SK-N-SH treated with all-trans-retinoic acid at 6 μM for 48 hours (cell line): ENCODE results near the gene PPP1R14B.

Experiments
- ATAC-seq: fragments of 200-7000 bp; cut with Tn5 transposase; 3 replicates; pipeline ENCODE4 v1.9.1; 2020; ENCODE audit warnings: mild to moderate bottlenecking, moderate library complexity
- ARNTL ChIP-seq: fragments of 450-650 bp; formaldehyde crosslinking; IDR thresholded peaks from 2 replicates; pipeline ENCODE4 v1.5.0; 2020; ENCODE audit warnings: low read depth, mild to moderate bottlenecking, moderate library complexity, borderline replicate concordance
- BACH2 ChIP-seq: fragments of 250-450 bp; sonication (Bioruptor Pico); IDR thresholded peaks from 2 replicates; pipeline ENCODE4 v1.9.0; 2021; ENCODE audit warnings: mild to moderate bottlenecking, borderline replicate concordance
- CREB5 ChIP-seq: fragments of 250-450 bp; sonication (Bioruptor Pico); IDR thresholded peaks from 2 replicates; pipeline ENCODE4 v1.5.1; 2020; ENCODE audit warnings: low read depth, mild to moderate bottlenecking, moderate library complexity
- CSDC2 ChIP-seq: fragments of 250-450 bp; sonication (Bioruptor Pico); IDR thresholded peaks from 2 replicates; pipeline ENCODE4 v1.5.0; 2020; ENCODE audit warnings: mild to moderate bottlenecking, moderate library complexity
- CSRNP3 ChIP-seq: fragments of 250-450 bp; sonication (Bioruptor Pico); IDR thresholded peaks from 2 replicates; pipeline ENCODE4 v1.5.1; 2021; ENCODE audit warnings: mild to moderate bottlenecking, moderate library complexity
- ESRRG ChIP-seq: fragments of 250-450 bp; sonication (Bioruptor Pico); IDR thresholded peaks from 2 replicates; pipeline ENCODE4 v1.6.1; 2021; ENCODE audit warnings: mild to moderate bottlenecking
- GLIS3 ChIP-seq: fragments of 250-450 bp; sonication (Bioruptor Pico); IDR thresholded peaks from 2 replicates; pipeline ENCODE4 v1.5.0; 2020; ENCODE audit warnings: mild to moderate bottlenecking, moderate library complexity
- OSR1 ChIP-seq: fragments of 250-450 bp; sonication (Bioruptor Pico); IDR thresholded peaks from 2 replicates; pipeline ENCODE4 v1.8.0; 2022; ENCODE audit warnings: moderate library complexity, mild to moderate bottlenecking, inconsistent platforms
- POU6F1 ChIP-seq: fragments of 250-450 bp; sonication (Bioruptor Pico); IDR thresholded peaks from 2 replicates; pipeline ENCODE4 v1.8.0; 2021; ENCODE audit warnings: low read depth, mild to moderate bottlenecking, moderate library complexity, borderline replicate concordance
- RARB ChIP-seq: fragments of 250-450 bp; sonication (Bioruptor Pico); IDR thresholded peaks from 2 replicates; pipeline ENCODE4 v1.8.0; 2021; ENCODE audit warnings: mild to moderate bottlenecking, moderate library complexity
- TOX ChIP-seq: fragments of 250-450 bp; sonication (Bioruptor Pico); IDR thresholded peaks from 2 replicates; pipeline ENCODE4 v1.8.0; 2021; ENCODE audit warnings: mild to moderate bottlenecking, moderate library complexity, borderline replicate concordance
- TSHZ2 ChIP-seq: fragments of 250-450 bp; sonication (Bioruptor Pico); IDR thresholded peaks from 2 replicates; pipeline ENCODE4 v1.5.0; 2020; ENCODE audit warnings: mild to moderate bottlenecking, moderate library complexity
- ZC3H10 ChIP-seq: fragments of 250-450 bp; sonication (Bioruptor Pico); IDR thresholded peaks from 2 replicates; pipeline ENCODE4 v1.5.1; 2021; ENCODE audit warnings: mild to moderate bottlenecking, moderate library complexity
- ZFP3 ChIP-seq: fragments of 250-450 bp; sonication (Bioruptor Pico); IDR thresholded peaks from 2 replicates; pipeline ENCODE4 v1.5.0; 2020; ENCODE audit warnings: mild to moderate bottlenecking, moderate library complexity
- ZFP30 ChIP-seq: fragments of 450-650 bp; formaldehyde crosslinking; IDR thresholded peaks from 2 replicates; pipeline ENCODE4 v1.5.0; 2022; ENCODE audit warnings: mild to moderate bottlenecking, moderate library complexity
- ZNF565 ChIP-seq: fragments of 450-650 bp; formaldehyde crosslinking; conservative IDR thresholded peaks from 2 replicates; pipeline ENCODE4 v1.5.0; 2020; ENCODE audit warnings: low read depth, mild to moderate bottlenecking, moderate library complexity
- ZNF70 ChIP-seq: fragments of 450-650 bp; formaldehyde crosslinking; IDR thresholded peaks from 2 replicates; pipeline ENCODE4 v1.5.0; 2020; ENCODE audit warnings: mild to moderate bottlenecking, moderate library complexity
- ZNF8 ChIP-seq: fragments of 450-650 bp; formaldehyde crosslinking; IDR thresholded peaks from 2 replicates; pipeline ENCODE4 v1.5.0; 2020; ENCODE audit warnings: mild to moderate bottlenecking, moderate library complexity

The PPP1R14B gene

GRCh38 chr11:64254326-64254725 lies 7.6 kb upstream of the PPP1R14B start (continued):
- no peak for TF ChIP-seq ESRRG (CRISPR knock-in tag)

- TF ChIP-seq ZFP30 (CRISPR knock-in tag) (no peak), ESRRG (CRISPR knock-in tag) (no peak), CREB5 (CRISPR knock-in tag) (no peak), GLIS3 (no peak), TSHZ2 (CRISPR knock-in tag) (no peak), CSDC2 (CRISPR knock-in tag) (no peak), POU6F1 (no peak), BACH2 (CRISPR knock-in tag) (no peak), ZNF70 (CRISPR knock-in tag) (no peak), CSRNP3 (CRISPR knock-in tag) (no peak), ARNTL (CRISPR knock-in tag) (no peak), OSR1 (CRISPR knock-in tag) (no peak), TOX (CRISPR knock-in tag) (no peak)
- no peak for ATAC-seq
These were observed 6.7 kb upstream of the PPP1R14B start for GRCh38 chr11:64253481-64253880.

GRCh38 chr11:64253043-64253442 lies 6.3 kb upstream of the PPP1R14B start:
- ATAC-seq = no peak

More at GRCh38 chr11:64253043-64253442, 6.3 kb upstream of the PPP1R14B start:
- no peak for TF ChIP-seq POU6F1
- TF ChIP-seq ZNF70 (CRISPR knock-in tag) = no peak
- TF ChIP-seq ESRRG (CRISPR knock-in tag) = no peak
- no peak for TF ChIP-seq ZNF8 (CRISPR knock-in tag)
- no peak for TF ChIP-seq ZC3H10 (CRISPR knock-in tag)
- no peak for TF ChIP-seq CREB5 (CRISPR knock-in tag)
- no peak for TF ChIP-seq GLIS3
- TF ChIP-seq TSHZ2 (CRISPR knock-in tag) = no peak
- TF ChIP-seq CSDC2 (CRISPR knock-in tag) = no peak
- TF ChIP-seq BACH2 (CRISPR knock-in tag) = no peak
- TF ChIP-seq RARB (CRISPR knock-in tag) = no peak
- no peak for TF ChIP-seq ZFP30 (CRISPR knock-in tag)
- no peak for TF ChIP-seq TOX (CRISPR knock-in tag)
- no peak for TF ChIP-seq ZNF565 (CRISPR knock-in tag)
- TF ChIP-seq ZFP3 (CRISPR knock-in tag) = no peak
- no peak for TF ChIP-seq CSRNP3 (CRISPR knock-in tag)
